WTC11 (cell line): Measurements from ENCODE around the gene MRC1.

ENCODE experiments used
- CREB1 ChIP-seq: sonication (generic); formaldehyde crosslinking; IDR thresholded peaks from 2 replicates; pipeline ENCODE4 v1.8.0; 2023; ENCODE audit warnings: mild to moderate bottlenecking, missing genetic modification reagents
- CTCF ChIP-seq: fragments of 200-600 bp; IDR thresholded peaks from 2 replicates; pipeline ENCODE4 v1.8.0; 2022; ENCODE audit warnings: antibody characterized with exemption
- ESRRA ChIP-seq: sonication (generic); formaldehyde crosslinking; IDR thresholded peaks from 2 replicates; pipeline ENCODE4 v1.8.1; 2022; ENCODE audit warnings: mild to moderate bottlenecking, missing genetic modification reagents, borderline replicate concordance
- GRHL2 ChIP-seq: fragments of 250-450 bp; sonication (Bioruptor Pico); IDR thresholded peaks from 2 replicates; pipeline ENCODE4 v1.8.0; 2022; ENCODE audit warnings: mild to moderate bottlenecking, moderate library complexity; ENCODE audit not compliant: insufficient replicate concordance, severe bottlenecking
- SMAD3 ChIP-seq: sonication (generic); formaldehyde crosslinking; IDR thresholded peaks from 2 replicates; pipeline ENCODE4 v1.8.0; 2022; ENCODE audit warnings: missing genetic modification reagents, mild to moderate bottlenecking, borderline replicate concordance
- SP1 ChIP-seq: sonication (generic); formaldehyde crosslinking; conservative IDR thresholded peaks from 2 replicates; pipeline ENCODE4 v1.8.1; 2022; ENCODE audit warnings: missing genetic modification reagents
- USF1 ChIP-seq: sonication (generic); formaldehyde crosslinking; IDR thresholded peaks from 2 replicates; pipeline ENCODE4 v1.8.0; 2022; ENCODE audit warnings: mild to moderate bottlenecking, missing genetic modification reagents
- ZBTB21 ChIP-seq: sonication (generic); formaldehyde crosslinking; IDR thresholded peaks from 2 replicates; pipeline ENCODE4 v1.8.1; 2023; ENCODE audit warnings: mild to moderate bottlenecking, missing genetic modification reagents, borderline replicate concordance
- ZBTB43 ChIP-seq: sonication (generic); formaldehyde crosslinking; IDR thresholded peaks from 2 replicates; pipeline ENCODE4 v1.8.1; 2023; ENCODE audit warnings: mild to moderate bottlenecking, missing genetic modification reagents
- ZNF671 ChIP-seq: fragments of 250-450 bp; sonication (Bioruptor Pico); IDR thresholded peaks from 2 replicates; pipeline ENCODE4 v1.8.0; 2021; ENCODE audit warnings: mild to moderate bottlenecking

- TF ChIP-seq ZNF671 (CRISPR knock-in tag): no peak
- TF ChIP-seq CTCF: no peak
- no peak for TF ChIP-seq ESRRA (CRISPR knock-in tag)
- TF ChIP-seq GRHL2: no peak
- TF ChIP-seq CREB1 (CRISPR knock-in tag): no peak
- no peak for TF ChIP-seq SP1 (CRISPR knock-in tag)
- TF ChIP-seq ZBTB21 (CRISPR knock-in tag): no peak
- no peak for TF ChIP-seq SMAD3
- no peak for TF ChIP-seq ZBTB43 (CRISPR knock-in tag)
- TF ChIP-seq USF1 (CRISPR knock-in tag): no peak
These were observed 7.1 kb downstream of the MRC1 start for GRCh38 chr10:17816199-17816598.
